Fibroblast of gingiva (primary cell): ENCODE measurements around the gene CMC2.
A peak's percentile ranks its signal among the peaks of the same experiment; 100 is the strongest.

Source experiments
- DNase-seq: peaks from one replicate; pipeline ENCODE4 v3.0.0-alpha.2; 2011; ENCODE audit warnings: low read depth

Gene CMC2

GRCh38 chr16:80931801-80932707 lies 74.6 kb downstream of the CMC2 start:
- DNase-seq: peak; percentile 52

- peak; percentile 33 for DNase-seq
These were observed 82.2 kb downstream of the CMC2 start for GRCh38 chr16:80924372-80924978.

- no peak for DNase-seq
These were observed 83.3 kb downstream of the CMC2 start for GRCh38 chr16:80923356-80923755.
